ENCODE data around the gene SYMPK.
A peak's percentile ranks its signal among the peaks of the same experiment; 100 is the strongest.

SYMPK gene

DNA sequence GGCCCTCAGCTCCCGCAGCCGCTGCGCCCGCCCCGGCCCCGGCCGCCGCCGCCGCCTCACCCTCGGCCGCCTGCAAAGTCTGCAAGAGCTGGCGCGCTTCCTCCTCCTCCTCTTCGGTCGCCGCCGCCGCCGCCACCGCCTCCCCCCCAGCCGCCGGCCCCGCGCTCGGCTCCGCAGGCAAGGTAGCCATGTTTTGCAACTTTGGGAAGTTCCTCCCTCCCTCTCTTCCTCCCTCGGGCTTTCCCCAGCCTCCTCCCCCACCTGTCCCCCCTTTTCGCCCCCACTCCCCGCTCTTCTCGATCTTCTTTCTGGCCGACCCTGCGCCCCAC lies 94.3 kb downstream of the SYMPK start:
- peak in 1 of 2 donors; percentile 29 for DNase-seq (ENCODE audit: low read depth in 1 of 2, low spot score in 1 of 2)

- no peak for DNase-seq (ENCODE audit: low read depth in 1 of 2, low spot score in 1 of 2)
Observed at GRCh38 chr19:45767881-45768654, 94.9 kb downstream of the SYMPK start.

- no peak for DNase-seq (ENCODE audit: low read depth in 1 of 2, low spot score in 1 of 2)
Observed at GRCh38 chr19:45767410-45767880, 95.5 kb downstream of the SYMPK start.

- no peak for DNase-seq (ENCODE audit: low read depth in 1 of 2, low spot score in 1 of 2)
Observed at GRCh38 chr19:45766869-45767346, 96.0 kb downstream of the SYMPK start.

DNA sequence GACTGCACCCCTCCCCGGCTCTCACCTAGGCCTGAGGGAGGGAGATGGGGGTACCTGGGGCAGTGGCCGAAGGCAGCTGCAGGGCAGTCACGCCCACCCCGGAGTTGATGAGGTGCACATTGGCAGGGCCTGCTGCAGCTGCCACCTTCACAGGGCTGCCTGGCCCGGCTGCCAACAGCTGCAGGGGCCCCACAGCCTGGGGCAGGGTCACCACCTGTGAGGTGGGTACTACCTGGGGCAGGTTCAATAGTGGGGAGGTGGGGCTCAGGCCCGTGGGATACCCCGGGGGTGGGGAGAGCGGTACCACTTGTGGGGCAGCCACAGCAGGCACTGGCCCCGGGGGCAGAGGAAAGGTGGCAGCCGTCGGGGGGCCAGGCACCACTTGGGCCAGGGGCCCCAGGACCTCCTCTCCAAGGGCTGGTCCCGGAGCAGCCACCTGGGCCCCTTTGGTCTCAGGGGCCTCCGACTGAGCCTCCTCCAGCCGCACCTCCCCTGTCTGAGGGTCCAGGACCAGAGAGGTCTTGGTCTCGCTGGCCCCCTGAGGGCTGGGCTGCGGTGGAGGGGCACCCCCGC lies 96.6 kb downstream of the SYMPK start:
- DNase-seq (ENCODE audit: low read depth in 1 of 2, low spot score in 1 of 2), result no peak

DNA sequence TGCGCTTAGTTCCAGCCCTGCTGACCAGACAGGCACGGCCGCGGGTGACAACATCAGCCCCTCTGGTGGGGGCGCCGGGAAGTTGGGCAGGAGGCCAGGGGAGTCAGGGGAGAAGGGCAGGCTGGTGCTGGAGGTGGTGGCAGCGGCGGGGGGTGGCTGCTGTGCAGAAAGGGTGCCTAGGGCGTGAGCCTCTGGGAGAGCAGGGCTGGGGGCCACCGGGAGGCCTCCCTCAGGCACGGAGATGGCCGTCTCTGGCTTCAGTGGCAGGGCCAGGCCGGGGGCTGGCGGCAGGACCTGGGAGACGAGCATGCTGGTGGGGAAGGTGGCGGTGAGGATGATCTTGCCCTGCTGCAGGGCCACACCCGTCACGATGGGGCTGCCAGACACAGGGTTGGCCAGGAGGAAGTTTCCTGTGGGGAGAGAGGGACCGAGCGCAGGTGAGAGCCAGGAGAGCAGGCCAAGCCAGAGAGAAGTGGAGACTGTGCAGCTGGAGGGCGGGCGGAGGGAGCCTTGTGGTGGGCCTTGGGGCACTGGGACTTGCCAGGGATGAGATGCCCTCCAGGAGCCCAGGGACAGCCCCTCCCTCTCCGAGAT lies 97.1 kb downstream of the SYMPK start:
- DNase-seq (ENCODE audit: low read depth in 1 of 2, low spot score in 1 of 2), result no peak
